H1 (cell line): ENCODE data around the gene A3GALT2. TPM values are rescaled to one million over a fixed set of nuclear protein-coding genes. Genes with fewer than 3 reads are reported as not detected.

Source experiments
- ATF2 ChIP-seq: IDR thresholded peaks from 2 replicates; pipeline ENCODE4 v1.6.1; 2012; ENCODE audit warnings: low read length, inconsistent platforms
- RNF2 ChIP-seq: fragments of 200-900, 300-1000 bp; sonication (generic); IDR thresholded peaks from 2 replicates; pipeline ENCODE4 v1.7.1; 2016; ENCODE audit warnings: borderline replicate concordance, low read depth, mild to moderate bottlenecking, antibody characterized with exemption, low read length; ENCODE audit not compliant: poor library complexity, severe bottlenecking; ENCODE audit errors: missing control alignments
- polyA plus RNA-seq, 7 experiments: library from polyadenylated mRNA; depleted of rRNA in 3 of 7; stranded (reverse) in 5 of 7; unstranded in 2 of 7; fragments of >200 nt in 5 of 7; fragments of 200-250 nt in 2 of 7; gene quantifications; 1 replicate in 5 of 7; 2 replicates in 1 of 7; 4 replicates in 1 of 7; pipeline versions ENCODE4 v1.2.1 to v1.2.3, GENCODE V29; 2011 to 2013; ENCODE audit warnings: missing spikeins in 2 of 7, mixed read lengths in 2 of 7
- total RNA-seq: library from RNA; stranded (reverse); fragmentation: NEBNext Ultra II Directional; extraction: Animal tissue kit (Norgen Biotek cat#: 25700); gene quantifications from 2 replicates; pipeline ENCODE4 v1.2.1, GENCODE V29; 2021

A3GALT2 gene
- total and polyA plus RNA-seq, 2 of the 8 experiments (the other 6 are each of a cell fraction or from before 2014, with no cell fraction given): not detected

DNA sequence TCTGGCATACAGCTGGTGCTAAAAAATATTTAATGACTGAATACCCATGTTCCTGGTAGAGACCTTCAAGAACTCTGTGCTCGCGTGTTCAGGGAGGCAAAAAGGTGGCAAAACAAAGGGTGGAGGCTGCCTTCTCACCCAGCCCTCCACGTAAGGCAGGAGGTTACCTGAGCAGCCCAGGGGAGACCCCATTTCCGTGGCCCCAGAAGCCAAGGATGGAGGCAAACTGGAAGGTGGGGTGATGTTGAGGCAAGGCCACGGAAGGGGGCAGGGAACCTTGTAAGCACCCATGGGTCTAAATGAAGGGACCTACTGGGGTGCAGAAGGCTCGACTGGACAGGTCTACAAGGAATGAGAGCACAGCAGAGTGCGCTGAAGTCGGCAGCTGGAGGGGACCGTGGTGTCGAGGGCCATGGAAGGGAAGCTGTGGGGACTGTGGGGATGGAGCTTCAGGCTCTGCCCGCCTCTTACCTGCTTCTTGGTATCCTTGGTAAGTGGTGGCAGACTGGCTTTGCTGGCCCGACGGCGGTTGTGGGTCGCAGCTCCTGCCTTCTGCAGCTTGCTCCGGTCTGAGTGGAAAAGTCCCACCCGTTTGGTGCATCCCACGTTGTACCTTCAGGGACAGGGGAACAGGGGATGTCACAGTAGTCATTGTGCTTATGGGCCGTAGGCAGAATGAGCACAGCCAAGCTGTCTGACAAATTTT is 8.9 kb upstream of the A3GALT2 start (continued):
- TF ChIP-seq ATF2 (no peak), RNF2 (no peak)
- TF ChIP-seq, all 59 proteins: peak for 0
